ENCODE data around the gene KATNB1. TPM values are rescaled to one million over a fixed set of nuclear protein-coding genes. Genes with fewer than 3 reads are reported as not detected.

Gene KATNB1
- total RNA-seq, 3 donors from 2014 or later: 15.5 to 20.9 (median 17.0) TPM

- H3K27me3 ChIP-seq: no peaks in the 10 kb centered on the region
- no peaks in the 10 kb centered on the region for H3K36me3 ChIP-seq
- H3K27ac ChIP-seq: no peak overlapping the region
- H3K9me3 ChIP-seq: no peaks in the 10 kb centered on the region
- no peak overlapping the region for H3K4me3 ChIP-seq
- H3K4me1 ChIP-seq: no peaks in the 10 kb centered on the region
- no peak for DNase-seq (ENCODE audit: low spot score in 2 of 2)
- intact Hi-C loops (cut with DNase I; ENCODE audit: low total_unique reads): no loop called here
- no peak for TF ChIP-seq POLR2A (IDR thresholded peaks at IDR 0.05)
- no peak for TF ChIP-seq POLR2AphosphoS5 (IDR thresholded peaks at IDR 0.05)
- TF ChIP-seq, protein P1, sequence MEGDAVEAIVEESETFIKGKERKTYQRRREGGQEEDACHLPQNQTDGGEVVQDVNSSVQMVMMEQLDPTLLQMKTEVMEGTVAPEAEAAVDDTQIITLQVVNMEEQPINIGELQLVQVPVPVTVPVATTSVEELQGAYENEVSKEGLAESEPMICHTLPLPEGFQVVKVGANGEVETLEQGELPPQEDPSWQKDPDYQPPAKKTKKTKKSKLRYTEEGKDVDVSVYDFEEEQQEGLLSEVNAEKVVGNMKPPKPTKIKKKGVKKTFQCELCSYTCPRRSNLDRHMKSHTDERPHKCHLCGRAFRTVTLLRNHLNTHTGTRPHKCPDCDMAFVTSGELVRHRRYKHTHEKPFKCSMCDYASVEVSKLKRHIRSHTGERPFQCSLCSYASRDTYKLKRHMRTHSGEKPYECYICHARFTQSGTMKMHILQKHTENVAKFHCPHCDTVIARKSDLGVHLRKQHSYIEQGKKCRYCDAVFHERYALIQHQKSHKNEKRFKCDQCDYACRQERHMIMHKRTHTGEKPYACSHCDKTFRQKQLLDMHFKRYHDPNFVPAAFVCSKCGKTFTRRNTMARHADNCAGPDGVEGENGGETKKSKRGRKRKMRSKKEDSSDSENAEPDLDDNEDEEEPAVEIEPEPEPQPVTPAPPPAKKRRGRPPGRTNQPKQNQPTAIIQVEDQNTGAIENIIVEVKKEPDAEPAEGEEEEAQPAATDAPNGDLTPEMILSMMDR (IDR thresholded peaks at IDR 0.05): no peak
Measured at GRCh38 chr16:57703416-57704010, 32.1 kb upstream of the KATNB1 start.

GRCh38 chr16:57704011-57704904, 31.3 kb upstream of the KATNB1 start:
- H3K27me3 ChIP-seq: no peaks in the 10 kb centered on the region
- H3K27ac ChIP-seq: no peak overlapping the region
- DNase-seq (ENCODE audit: low spot score in 2 of 2): no peak
- H3K36me3 ChIP-seq: no peaks in the 10 kb centered on the region
- TF ChIP-seq, protein P1 (IDR thresholded peaks at IDR 0.05): no peak
- TF ChIP-seq POLR2AphosphoS5 (IDR thresholded peaks at IDR 0.05) (no peak), POLR2A (IDR thresholded peaks at IDR 0.05) (no peak)
- intact Hi-C loops (cut with DNase I; ENCODE audit: low total_unique reads): no loop called here
- no peaks in the 10 kb centered on the region for H3K4me1 ChIP-seq
- no peaks in the 10 kb centered on the region for H3K9me3 ChIP-seq
- H3K4me3 ChIP-seq: no peak overlapping the region

- no peaks in the 10 kb centered on the region for H3K27me3 ChIP-seq
- no peak for DNase-seq (ENCODE audit: low spot score in 2 of 2)
Measured at GRCh38 chr16:57704905-57705852, 30.4 kb upstream of the KATNB1 start.

DNA sequence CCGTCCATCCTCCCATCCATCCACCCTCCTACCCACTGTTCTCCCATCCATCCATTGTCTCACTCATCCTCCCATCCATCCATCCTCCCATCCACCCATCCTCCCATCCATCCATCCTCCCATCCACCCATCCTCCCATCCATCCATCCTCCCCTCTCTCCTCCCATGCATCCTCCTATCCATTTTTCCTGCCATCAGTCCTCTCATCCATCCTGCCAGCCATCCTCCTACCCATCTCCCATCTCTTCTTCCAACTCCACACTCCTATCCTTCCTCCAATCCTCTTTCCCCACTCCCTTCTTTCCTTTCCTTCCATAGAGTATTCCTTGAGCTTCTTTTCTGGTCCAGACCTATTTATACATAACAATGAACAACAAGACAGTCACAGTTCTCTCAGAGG, 28.9 kb upstream of the KATNB1 start:
- no peaks in the 10 kb centered on the region for H3K36me3 ChIP-seq
- no peaks in the 10 kb centered on the region for H3K9me3 ChIP-seq
- H3K27me3 ChIP-seq: no peaks in the 10 kb centered on the region
- DNase-seq (ENCODE audit: low spot score in 2 of 2): no peak
- intact Hi-C loops (cut with DNase I; ENCODE audit: low total_unique reads): no loop called here
- no peaks in the 10 kb centered on the region for H3K4me1 ChIP-seq
- TF ChIP-seq POLR2AphosphoS5 (IDR thresholded peaks at IDR 0.05): no peak
- TF ChIP-seq, protein P1 (IDR thresholded peaks at IDR 0.05): no peak
- no peak for TF ChIP-seq POLR2A (IDR thresholded peaks at IDR 0.05)
- no peak overlapping the region for H3K4me3 ChIP-seq
- H3K27ac ChIP-seq: no peak overlapping the region

More at GRCh38 chr16:57704905-57705852, 30.4 kb upstream of the KATNB1 start:
- TF ChIP-seq, protein P1 (IDR thresholded peaks at IDR 0.05): no peak
- TF ChIP-seq POLR2A (IDR thresholded peaks at IDR 0.05) (no peak), POLR2AphosphoS5 (IDR thresholded peaks at IDR 0.05) (no peak)
- H3K4me3 ChIP-seq: no peak overlapping the region
- no peaks in the 10 kb centered on the region for H3K36me3 ChIP-seq
- H3K9me3 ChIP-seq: no peaks in the 10 kb centered on the region
- intact Hi-C loops (cut with DNase I; ENCODE audit: low total_unique reads): no loop called here
- H3K27ac ChIP-seq: no peak overlapping the region
- no peaks in the 10 kb centered on the region for H3K4me1 ChIP-seq

All from breast epithelium (tissue), 4 donors.